ENCODE measurements around the gene PCYT2. TPM values are rescaled to one million over a fixed set of nuclear protein-coding genes. Genes with fewer than 3 reads are reported as not detected.
"Not testable (repeated sequence)": the region's sequence is repeated elsewhere in the genome, so short reads cannot be mapped to it uniquely, and the experiment has no call there.

Gene PCYT2
- total RNA-seq, 1 experiment from 2014 or later = 55.4 TPM

DNA sequence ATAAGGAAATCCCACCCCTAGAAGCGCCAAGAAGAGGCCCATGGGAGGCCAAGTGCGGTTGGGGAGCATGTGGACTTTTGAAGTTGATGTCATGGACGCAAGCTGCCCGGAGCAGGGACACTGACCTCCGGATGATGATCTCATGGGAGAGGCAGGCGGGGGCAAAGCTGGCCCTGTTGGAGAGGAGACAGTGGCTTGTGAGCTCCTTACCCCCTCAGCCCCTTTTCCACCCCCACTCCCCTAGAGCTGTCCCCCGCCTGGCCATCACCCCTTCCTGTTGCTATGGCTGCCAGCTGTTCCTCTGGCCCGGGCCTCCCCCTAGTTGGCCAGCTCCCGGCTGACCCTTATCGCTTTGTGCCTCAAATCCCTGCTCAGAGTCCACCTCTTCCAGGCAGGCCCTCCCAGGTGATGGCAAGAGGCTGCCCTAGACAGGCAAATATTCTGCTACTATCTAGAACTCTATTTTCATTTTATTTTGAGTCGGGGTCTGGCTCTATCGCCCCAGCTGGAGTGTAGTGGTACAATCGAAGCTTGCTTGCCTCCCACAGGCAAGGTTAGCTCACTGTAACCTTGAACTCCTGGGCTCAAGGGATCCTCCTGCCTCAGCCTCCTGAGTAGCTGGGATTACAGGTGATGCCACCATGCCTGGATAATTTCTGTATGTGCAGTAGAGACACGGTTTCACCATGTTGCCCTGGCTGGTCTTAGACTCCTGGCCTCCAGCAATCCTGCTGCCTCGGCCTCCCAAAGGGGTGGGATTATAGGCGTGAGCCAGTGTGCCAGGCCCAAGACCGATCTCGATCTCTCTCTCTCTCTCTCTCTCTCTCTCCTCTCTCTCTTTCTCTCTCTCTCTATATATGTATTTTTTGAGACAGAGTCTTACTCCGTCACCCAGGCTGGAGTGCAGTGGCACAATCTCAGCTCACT lies 43.2 kb upstream of the PCYT2 start:
- Histone ChIP-seq H3K9me3 (ENCODE audit: low read depth, low read length, poor library complexity, severe bottlenecking) (no peaks in the 10 kb centered on the region), H3K4me1 (ENCODE audit: insufficient read depth, low read length, poor library complexity, severe bottlenecking) (no peaks in the 10 kb centered on the region), H3K4me3 (ENCODE audit: low read depth, low read length, poor library complexity, severe bottlenecking) (no peak overlapping the region), H3K36me3 (ENCODE audit: insufficient read depth, low read length, poor library complexity, severe bottlenecking) (no peaks in the 10 kb centered on the region), H3K27me3 (replicated peaks; ENCODE audit: insufficient read depth, low read depth, low read length, poor library complexity) (peaks cover 14% of the 10 kb centered on the region), H3K27ac (ENCODE audit: low read depth, low read length, poor library complexity, severe bottlenecking) (no peak overlapping the region)
- no peak for DNase-seq (ENCODE audit: low spot score)
- POLR2A ChIA-PET (ENCODE audit: low non-redundant PET) = no interaction called here
- intact Hi-C loops (cut with micrococcal nuclease; ENCODE audit: unreplicated experiment) = loop anchor here (5.0 kb wide), 1 partner anchor 68 kb away; the partner anchor contains the start of genes CENPX and LRRC45
- CTCF ChIA-PET = no interaction called here
- BruUV-seq (replicated peaks) = no TSS peak
- TF ChIP-seq, protein P1, sequence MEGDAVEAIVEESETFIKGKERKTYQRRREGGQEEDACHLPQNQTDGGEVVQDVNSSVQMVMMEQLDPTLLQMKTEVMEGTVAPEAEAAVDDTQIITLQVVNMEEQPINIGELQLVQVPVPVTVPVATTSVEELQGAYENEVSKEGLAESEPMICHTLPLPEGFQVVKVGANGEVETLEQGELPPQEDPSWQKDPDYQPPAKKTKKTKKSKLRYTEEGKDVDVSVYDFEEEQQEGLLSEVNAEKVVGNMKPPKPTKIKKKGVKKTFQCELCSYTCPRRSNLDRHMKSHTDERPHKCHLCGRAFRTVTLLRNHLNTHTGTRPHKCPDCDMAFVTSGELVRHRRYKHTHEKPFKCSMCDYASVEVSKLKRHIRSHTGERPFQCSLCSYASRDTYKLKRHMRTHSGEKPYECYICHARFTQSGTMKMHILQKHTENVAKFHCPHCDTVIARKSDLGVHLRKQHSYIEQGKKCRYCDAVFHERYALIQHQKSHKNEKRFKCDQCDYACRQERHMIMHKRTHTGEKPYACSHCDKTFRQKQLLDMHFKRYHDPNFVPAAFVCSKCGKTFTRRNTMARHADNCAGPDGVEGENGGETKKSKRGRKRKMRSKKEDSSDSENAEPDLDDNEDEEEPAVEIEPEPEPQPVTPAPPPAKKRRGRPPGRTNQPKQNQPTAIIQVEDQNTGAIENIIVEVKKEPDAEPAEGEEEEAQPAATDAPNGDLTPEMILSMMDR (conservative IDR thresholded peaks at IDR 0.05; ENCODE audit: low read depth, low read length) = no peak
- TF ChIP-seq EZH2 (IDR thresholded peaks at IDR 0.05; ENCODE audit: borderline replicate concordance, low read depth, low read length, poor library complexity, severe bottlenecking) = no peak

DNA sequence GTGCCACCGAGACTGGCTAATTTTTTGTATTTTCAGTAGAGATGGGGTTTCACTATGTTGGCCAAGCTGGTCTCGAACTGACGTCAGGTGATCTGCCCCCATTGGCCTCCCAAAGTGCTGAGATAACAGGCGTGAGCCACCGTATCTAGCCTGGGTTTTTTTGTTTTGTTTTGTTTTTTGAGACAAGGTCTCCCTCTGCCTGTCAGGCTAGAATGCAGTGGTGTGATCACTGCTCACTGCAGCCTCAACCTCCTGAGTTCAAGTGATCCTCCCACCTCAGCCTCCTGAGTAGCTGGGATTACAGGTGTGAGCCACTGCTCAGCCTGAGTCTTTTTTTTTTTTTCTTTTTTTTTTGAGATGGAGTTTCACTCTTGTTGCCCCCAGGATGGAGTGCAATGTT lies 42.2 kb upstream of the PCYT2 start:
- H3K4me3 ChIP-seq (ENCODE audit: low read depth, low read length, poor library complexity, severe bottlenecking); H3K27me3 ChIP-seq (replicated peaks; ENCODE audit: insufficient read depth, low read depth, low read length, poor library complexity); H3K36me3 ChIP-seq (ENCODE audit: insufficient read depth, low read length, poor library complexity, severe bottlenecking); H3K9me3 ChIP-seq (ENCODE audit: low read depth, low read length, poor library complexity, severe bottlenecking); H3K27ac ChIP-seq (ENCODE audit: low read depth, low read length, poor library complexity, severe bottlenecking); POLR2A ChIA-PET (ENCODE audit: low non-redundant PET); BruUV-seq (replicated peaks); intact Hi-C loops (cut with micrococcal nuclease; ENCODE audit: unreplicated experiment); H3K4me1 ChIP-seq (ENCODE audit: insufficient read depth, low read length, poor library complexity, severe bottlenecking); DNase-seq (ENCODE audit: low spot score): not testable (repeated sequence)
- CTCF ChIA-PET = interaction anchor here (0.7 kb wide), 1 partner anchor 128 kb away, joined by 3 read pairs; no protein-coding TSS in a partner anchor
- TF ChIP-seq, protein P1 (conservative IDR thresholded peaks at IDR 0.05; ENCODE audit: low read depth, low read length) = 0 out of 2 replicates have a peak, but pooled peaks have one; percentile 21

DNA sequence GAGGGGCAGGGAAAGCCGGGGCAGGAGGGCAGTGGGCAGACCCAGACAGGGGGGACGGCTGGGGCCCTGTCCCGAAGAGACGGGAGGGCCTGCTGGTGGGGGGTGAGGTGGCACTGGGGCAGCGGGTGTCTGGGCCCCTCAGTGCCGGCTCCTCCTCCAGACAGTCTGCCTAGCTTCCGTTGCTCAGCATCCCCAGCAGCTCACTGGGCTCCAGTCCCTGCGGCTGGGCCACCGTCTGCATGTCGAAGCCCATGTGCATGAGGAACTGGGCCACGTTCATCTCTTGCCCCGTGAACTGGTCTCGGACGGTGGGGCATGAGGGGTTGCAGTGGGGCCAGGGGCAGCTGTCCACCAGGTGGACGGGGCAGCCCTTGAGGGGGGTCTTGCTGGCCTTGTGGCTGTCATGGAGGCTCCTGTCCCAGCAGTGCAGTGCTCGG lies 41.6 kb upstream of the PCYT2 start:
- Histone ChIP-seq H3K36me3 (ENCODE audit: insufficient read depth, low read length, poor library complexity, severe bottlenecking) (no peaks in the 10 kb centered on the region), H3K27ac (ENCODE audit: low read depth, low read length, poor library complexity, severe bottlenecking) (no peak overlapping the region), H3K4me1 (ENCODE audit: insufficient read depth, low read length, poor library complexity, severe bottlenecking) (no peaks in the 10 kb centered on the region), H3K27me3 (replicated peaks; ENCODE audit: insufficient read depth, low read depth, low read length, poor library complexity) (no peaks in the 10 kb centered on the region), H3K9me3 (ENCODE audit: low read depth, low read length, poor library complexity, severe bottlenecking) (no peaks in the 10 kb centered on the region), H3K4me3 (ENCODE audit: low read depth, low read length, poor library complexity, severe bottlenecking) (no peak overlapping the region)
- ChIA-PET CTCF (interaction anchor here (0.7 kb wide), 2 partner anchors 82 to 127 kb away, joined by 3 to 5 read pairs; no protein-coding TSS in a partner anchor), POLR2A (ENCODE audit: low non-redundant PET) (no interaction called here)
- intact Hi-C loops (cut with micrococcal nuclease; ENCODE audit: unreplicated experiment) = no loop called here
- DNase-seq (ENCODE audit: low spot score) = no peak
- BruUV-seq (replicated peaks) = no TSS peak
- TF ChIP-seq, protein P1 (conservative IDR thresholded peaks at IDR 0.05; ENCODE audit: low read depth, low read length) = no peak
- TF ChIP-seq EZH2 (IDR thresholded peaks at IDR 0.05; ENCODE audit: borderline replicate concordance, low read depth, low read length, poor library complexity, severe bottlenecking) = no peak
